ENCODE data around the gene NXPH4.

GRCh38 chr12:57239587-57240065, 23.0 kb downstream of the NXPH4 start:
- TF ChIP-seq CTCF (IDR thresholded peaks at IDR 0.05) (no peak), POLR2A (IDR thresholded peaks at IDR 0.05) (no peak), EP300 (IDR thresholded peaks at IDR 0.05) (no peak)
